SK-N-SH treated with all-trans-retinoic acid at 6 μM for 48 hours (cell line): ENCODE data around the gene CCDC63.

Source experiments
- ESRRG ChIP-seq: fragments of 250-450 bp; sonication (Bioruptor Pico); IDR thresholded peaks from 2 replicates; pipeline ENCODE4 v1.6.1; 2021; ENCODE audit warnings: mild to moderate bottlenecking
- RARB ChIP-seq: fragments of 250-450 bp; sonication (Bioruptor Pico); IDR thresholded peaks from 2 replicates; pipeline ENCODE4 v1.8.0; 2021; ENCODE audit warnings: mild to moderate bottlenecking, moderate library complexity

GRCh38 chr12:110829308-110829707, 17.5 kb upstream of the CCDC63 start:
- TF ChIP-seq ESRRG (CRISPR knock-in tag): no peak
- TF ChIP-seq RARB (CRISPR knock-in tag): no peak
